ENCODE measurements around the gene ME1.

ME1 gene

GRCh38 chr6:83168556-83168955, 262.3 kb downstream of the ME1 start:
- TF ChIP-seq CREB1 (IDR thresholded peaks at IDR 0.05; ENCODE audit: low read depth) (no peak), EGR1 (IDR thresholded peaks at IDR 0.05) (no peak), FOXM1 (IDR thresholded peaks at IDR 0.05; ENCODE audit: borderline replicate concordance, low read depth) (no peak), TCF12 (IDR thresholded peaks at IDR 0.05; ENCODE audit: low read depth) (no peak), NFIC (IDR thresholded peaks at IDR 0.05) (no peak), YY1 (IDR thresholded peaks at IDR 0.05; ENCODE audit: low read depth) (no peak), USF1 (IDR thresholded peaks at IDR 0.05) (no peak), RAD21 (IDR thresholded peaks at IDR 0.05; ENCODE audit: low read depth) (no peak), EP300 (IDR thresholded peaks at IDR 0.05; ENCODE audit: borderline replicate concordance) (no peak), REST (IDR thresholded peaks at IDR 0.05; ENCODE audit: low read depth) (no peak), ZBTB7A (IDR thresholded peaks at IDR 0.05; ENCODE audit: low read depth) (no peak), TEAD4 (IDR thresholded peaks at IDR 0.05) (no peak), MAX (IDR thresholded peaks at IDR 0.05) (no peak), TAF1 (IDR thresholded peaks at IDR 0.05; ENCODE audit: low read depth) (no peak)

- TF ChIP-seq RAD21 (IDR thresholded peaks at IDR 0.05; ENCODE audit: low read depth), result no peak
- TF ChIP-seq EP300 (IDR thresholded peaks at IDR 0.05; ENCODE audit: borderline replicate concordance), result no peak
- TF ChIP-seq NFIC (IDR thresholded peaks at IDR 0.05), result no peak
- no peak for TF ChIP-seq TAF1 (IDR thresholded peaks at IDR 0.05; ENCODE audit: low read depth)
- no peak for TF ChIP-seq CEBPB (IDR thresholded peaks at IDR 0.05)
- TF ChIP-seq CREB1 (IDR thresholded peaks at IDR 0.05; ENCODE audit: low read depth), result no peak
- no peak for TF ChIP-seq EGR1 (IDR thresholded peaks at IDR 0.05)
- TF ChIP-seq MAX (IDR thresholded peaks at IDR 0.05), result no peak
- TF ChIP-seq YY1 (IDR thresholded peaks at IDR 0.05; ENCODE audit: low read depth), result no peak
- TF ChIP-seq TCF12 (IDR thresholded peaks at IDR 0.05; ENCODE audit: low read depth), result no peak
- TF ChIP-seq ZBTB7A (IDR thresholded peaks at IDR 0.05; ENCODE audit: low read depth), result no peak
- no peak for TF ChIP-seq TEAD4 (IDR thresholded peaks at IDR 0.05)
Measured at GRCh38 chr6:83167726-83168278, 263.0 kb downstream of the ME1 start.
